Heart left ventricle (tissue), 16 donors: ENCODE results near the gene MED16. TPM values are rescaled to one million over a fixed set of nuclear protein-coding genes. Genes with fewer than 3 reads are reported as not detected.

Source experiments
- ATAC-seq, 4 donors: fragments of 200-7000 bp; cut with Tn5 transposase; one replicate each; pipeline ENCODE4 v1.9.1; 2020 to 2022; ENCODE audit warnings: moderate library complexity in 4 of 4, mild to moderate bottlenecking in 3 of 4, moderate number of reproducible peaks in 1 of 4
- DNase-seq, 5 donors: peaks; one replicate each; pipeline ENCODE4 v3.0.0-alpha.2; 2020
- H3K27ac ChIP-seq, 12 donors: fragments of 200-600 bp; sonication (generic) in 4 of 12; one replicate each; pipeline versions ENCODE4 v1.5.0 to v1.8.0; 2016 to 2022; ENCODE audit warnings: mild to moderate bottlenecking in 2 of 12
- H3K27me3 ChIP-seq, 9 donors: fragments of 200-600 bp; sonication (generic) in 2 of 9; one replicate each; pipeline versions ENCODE4 v1.5.1 to v1.8.0; 2016 to 2022; ENCODE audit warnings: mild to moderate bottlenecking in 3 of 9
- H3K36me3 ChIP-seq, 9 donors: fragments of 200-600 bp; sonication (generic) in 2 of 9; one replicate each; pipeline versions ENCODE4 v1.5.0 to v1.8.0; 2018 to 2022; ENCODE audit warnings: mild to moderate bottlenecking in 2 of 9
- H3K4me1 ChIP-seq, 12 donors: fragments of 200-600 bp; sonication (generic) in 4 of 12; one replicate each; pipeline versions ENCODE4 v1.5.0 to v1.8.0; 2016 to 2022; ENCODE audit warnings: mild to moderate bottlenecking in 3 of 12
- H3K4me3 ChIP-seq, 12 donors: fragments of 200-600 bp; sonication (generic) in 4 of 12; one replicate each; pipeline versions ENCODE4 v1.5.0 to v1.8.0; 2017 to 2022; ENCODE audit warnings: mild to moderate bottlenecking in 9 of 12, moderate library complexity in 4 of 12
- H3K9me3 ChIP-seq, 12 donors: fragments of 200-600 bp; sonication (generic) in 4 of 12; one replicate each; pipeline versions ENCODE4 v1.5.0 to v1.8.0; 2016 to 2022; ENCODE audit warnings: mild to moderate bottlenecking in 1 of 12
- CTCF ChIP-seq, 12 donors: fragments of 200-600 bp; sonication (generic) in 4 of 12; IDR thresholded peaks; one replicate each; pipeline versions ENCODE4 v1.5.0 to v1.8.0; 2018 to 2022; ENCODE audit warnings: antibody characterized with exemption in 12 of 12, mild to moderate bottlenecking in 5 of 12
- POLR2A ChIP-seq, 2 donors: fragments of 450-650 bp; IDR thresholded peaks; one replicate each; pipeline ENCODE4 v1.6.1; 2017; ENCODE audit warnings: antibody characterized with exemption in 2 of 2, mild to moderate bottlenecking in 2 of 2, moderate library complexity in 2 of 2
- WGBS, 4 donors: extraction: QIAGEN DNeasy Blood & Tissue Kit in 2 of 4; methylation state at CpG; one replicate each; pipeline versions ENCODE4 v1.1.5 to v1.1.7; 2013 to 2018; 5-methylcytosine and 5-hydroxymethylcytosine counted together
- intact Hi-C, 10 donors: fragments of 100-400 bp; cut with DNase I; formaldehyde crosslinking; loops; one replicate each; pipeline versions ENCODE4 v1.11.1 to v1.14.2; 2022
- polyA plus RNA-seq, 2 donors: library from polyadenylated mRNA; stranded (reverse); fragments of 200-250 nt; gene quantifications; one replicate each; pipeline ENCODE4 v1.2.3, GENCODE V29; 2013
- total RNA-seq, 9 donors: library from RNA; depleted of rRNA in 2 of 9; stranded (reverse); fragments of >200 nt in 2 of 9; fragmentation: NEBNext Ultra II Directional in 3 of 9; extraction: Animal tissue kit (Norgen Biotek cat#: 25700) in 3 of 9; gene quantifications; one replicate each; pipeline versions ENCODE4 v1.1.0 to v1.2.4, GENCODE V29; 2016 to 2023
- donor health status: ischemic (EF 13 %, LVEDD 7.1; RV severe dilation, severe dysfunction).
- donor health status: healthy with polysubstance abuse.
- donor health status: DM: no; HTN: yes; CAD: no.
- donor health status: DM: no; HTN: no; CAD: no.
- donor health status: ischemic (EF 25% LVEDD 6.9; RV normal size, moderate dysfunction).
- donor health status: ischemic (EF 25% LVEDD 5.7; RV mildly dilated, moderate dysfunction).
- donor health status: healthy.
- donor health status: DM: yes; HTN: yes; CAD: no.
- donor health status: ischemic (EF 35%, LVEDD 5.7; RV mildly dilated, moderate dysfunction).
- donor health status: nonischemic (EF 11% LVEDD 7.7; RV severe dilation, severe dysfunction).
- donor health status: DM: yes; HTN: yes; CAD: no.
- donor health status: PGD.
- donor health status: ischemic (EF 29% LVEDD 5.4; RV normal size, mild dysfunction).
- donor health status: nonischemic (EF 23%, LVEDD 6.1; RV moderate dilation, normal function).

MED16 gene
- total and polyA plus RNA-seq, 11 donors: 17.5 to 41.9 (median 26.2) TPM

GRCh38 chr19:870963-871401 is 22.0 kb downstream of the MED16 start:
- DNase-seq: peak; percentile 77 to 89 (median 84)
- intact Hi-C loops: loop anchor here in 1 of 10 donors (5.0 kb wide), 1 partner anchor 41 kb away; the partner anchor contains the start of gene R3HDM4
- Histone ChIP-seq H3K4me1 (peaks cover 0 to 28% (median 8%) of the 10 kb centered on the region in 12 donors), H3K27ac (peak overlapping the region in 3 of 12 donors; percentile 48 to 66 (median 63)), H3K27me3 (no peaks in the 10 kb centered on the region), H3K36me3 (peaks cover 0 to 62% (median 38%) of the 10 kb centered on the region in 9 donors), H3K9me3 (no peaks in the 10 kb centered on the region), H3K4me3 (no peak overlapping the region)
- WGBS, 4 donors: 52 to 75% (median 59%) methylated on average over 15 to 28 of the region's 28 CpGs
- no peak for TF ChIP-seq POLR2A (IDR thresholded peaks at IDR 0.05)
- no peak for TF ChIP-seq CTCF (IDR thresholded peaks at IDR 0.05)
- peak in 3 of 4 donors; percentile 23 to 70 (median 52) for ATAC-seq

GRCh38 chr19:870314-870713 is 22.7 kb downstream of the MED16 start:
- H3K27ac ChIP-seq: peak overlapping the region in 4 of 12 donors; percentile 19 to 85 (median 44)
- no peaks in the 10 kb centered on the region for H3K27me3 ChIP-seq
- peaks cover 0 to 28% (median 8%) of the 10 kb centered on the region in 12 donors for H3K4me1 ChIP-seq
- no peak for ATAC-seq
- H3K9me3 ChIP-seq: no peaks in the 10 kb centered on the region
- no peak for TF ChIP-seq CTCF (IDR thresholded peaks at IDR 0.05)
- no peak for TF ChIP-seq POLR2A (IDR thresholded peaks at IDR 0.05)
- no peak overlapping the region for H3K4me3 ChIP-seq
- no peak for DNase-seq
- 91 to 93% (median 92%) methylated on average over 8 of the region's 8 CpGs for WGBS, 4 donors
- intact Hi-C loops: loop anchor here in 1 of 10 donors (5.0 kb wide), 1 partner anchor 42 kb away; the partner anchor contains the start of gene R3HDM4
- H3K36me3 ChIP-seq: peaks cover 0 to 56% (median 31%) of the 10 kb centered on the region in 9 donors

- no peaks in the 10 kb centered on the region for H3K9me3 ChIP-seq
- TF ChIP-seq POLR2A (IDR thresholded peaks at IDR 0.05) (no peak), CTCF (IDR thresholded peaks at IDR 0.05) (no peak)
- ATAC-seq (peak in 3 of 4 donors; percentile 14 to 68 (median 58)), DNase-seq (peak in 4 of 5 donors; percentile 66 to 78 (median 70))
- peaks cover 0 to 28% (median 8%) of the 10 kb centered on the region in 12 donors for H3K4me1 ChIP-seq
- WGBS, 4 donors: 77 to 82% (median 82%) methylated on average over 24 to 29 of the region's 29 CpGs
- H3K27ac ChIP-seq: peak overlapping the region in 9 of 12 donors; percentile 19 to 85 (median 60)
- no peaks in the 10 kb centered on the region for H3K27me3 ChIP-seq
- intact Hi-C loops: loop anchor here in 5 of 10 donors (5.0 to 10.0 kb wide), 5 partner anchors 43 to 115 kb away; partner anchors contain the start of genes KISS1R (in 3 of the 5), WDR18 (in 2 of the 5) and R3HDM4 (in 1 of the 5)
- peaks cover 0 to 48% (median 24%) of the 10 kb centered on the region in 9 donors for H3K36me3 ChIP-seq
- no peak overlapping the region for H3K4me3 ChIP-seq
Measured at GRCh38 chr19:869245-870177, 23.5 kb downstream of the MED16 start.
